Superior temporal gyrus (tissue), 1 donor: ENCODE measurements around the gene OR2AJ1.

Experiments used
- DNase-seq: peaks from one replicate; pipeline ENCODE4 v3.0.0-alpha.2; 2016; ENCODE audit errors: extremely low spot score

The OR2AJ1 gene

GRCh38 chr1:247924868-247925267, at the start of gene OR2AJ1:
Gene OR2AJ1, plus strand, starts transcription at chr1:247924889. Its CDS starts 8,880 bp downstream, at chr1:247933769.
- DNase-seq: no peak

- no peak for DNase-seq
Observed at GRCh38 chr1:247883346-247883745, 41.3 kb upstream of the OR2AJ1 start.

GRCh38 chr1:247884797-247885413, 39.8 kb upstream of the OR2AJ1 start:
- no peak for DNase-seq

GRCh38 chr1:247895163-247895637, 29.5 kb upstream of the OR2AJ1 start, which contains the start of gene OR2W3:
Gene OR2W3, plus strand, starts transcription at chr1:247895587. Its CDS starts 0 bp downstream, at chr1:247895587.
- DNase-seq: no peak

- no peak for DNase-seq
Observed at GRCh38 chr1:247895976-247896375, 28.7 kb upstream of the OR2AJ1 start.

- DNase-seq: no peak
Observed at GRCh38 chr1:247904122-247904521, 20.6 kb upstream of the OR2AJ1 start.

GRCh38 chr1:247905181-247905580, 19.5 kb upstream of the OR2AJ1 start:
- no peak for DNase-seq

- no peak for DNase-seq
Observed at GRCh38 chr1:247905910-247906503, 18.7 kb upstream of the OR2AJ1 start.

GRCh38 chr1:247906504-247907047, 18.1 kb upstream of the OR2AJ1 start:
- no peak for DNase-seq

- DNase-seq: no peak
Observed at GRCh38 chr1:247908766-247909165, 15.9 kb upstream of the OR2AJ1 start.

GRCh38 chr1:247913786-247914185, 10.9 kb upstream of the OR2AJ1 start:
- DNase-seq: no peak

GRCh38 chr1:247914941-247915662, 9.6 kb upstream of the OR2AJ1 start:
- no peak for DNase-seq

GRCh38 chr1:247919952-247920351, 4.7 kb upstream of the OR2AJ1 start, which contains the start of gene OR2T8:
Gene OR2T8, plus strand, starts transcription at chr1:247920252. Its CDS starts 766 bp downstream, at chr1:247921018.
- DNase-seq: no peak

GRCh38 chr1:247923941-247924340, 748 bp upstream of the OR2AJ1 start:
- no peak for DNase-seq

- DNase-seq: no peak
Observed at GRCh38 chr1:247933989-247934388, 9.3 kb downstream of the OR2AJ1 start.

GRCh38 chr1:247935781-247936180, 11.1 kb downstream of the OR2AJ1 start:
- DNase-seq: no peak

GRCh38 chr1:247936415-247936814, 11.7 kb downstream of the OR2AJ1 start:
- DNase-seq: no peak

GRCh38 chr1:247936965-247937734, 12.5 kb downstream of the OR2AJ1 start:
- peak; percentile 46 for DNase-seq

- no peak for DNase-seq
Observed at GRCh38 chr1:247942624-247943023, 17.9 kb downstream of the OR2AJ1 start.

GRCh38 chr1:247948558-247948957, 23.9 kb downstream of the OR2AJ1 start, which contains the start of gene OR2L8:
Gene OR2L8, plus strand, starts transcription at chr1:247948858. Its CDS starts 0 bp downstream, at chr1:247948858.
- no peak for DNase-seq

GRCh38 chr1:247953408-247953807, 28.7 kb downstream of the OR2AJ1 start:
- DNase-seq: no peak
